Upper lobe of left lung (tissue), 4 donors: ENCODE data around the gene ZNF77.

Experiments
- CTCF ChIP-seq, 6 experiments: fragments of 450-650 bp in 4 of 6; fragments of 200-600 bp in 2 of 6; sonication (generic) in 2 of 6; IDR thresholded peaks; one replicate each; pipeline ENCODE4 v1.5.1; 2016 to 2019; ENCODE audit warnings: antibody characterized with exemption in 6 of 6
- EP300 ChIP-seq, 4 donors: sonication (generic); formaldehyde crosslinking; IDR thresholded peaks; one replicate each; pipeline ENCODE4 v1.5.1; 2017; ENCODE audit warnings: antibody characterized with exemption in 4 of 4, control low read depth in 2 of 4
- POLR2AphosphoS5 ChIP-seq, 2 donors: sonication (generic); formaldehyde crosslinking; IDR thresholded peaks; one replicate each; pipeline ENCODE4 v1.5.1; 2017; ENCODE audit warnings: antibody characterized with exemption in 2 of 2

GRCh38 chr19:2988568-2988967 lies 43.8 kb upstream of the ZNF77 start:
- TF ChIP-seq CTCF (IDR thresholded peaks at IDR 0.05) (no peak), POLR2AphosphoS5 (IDR thresholded peaks at IDR 0.05) (no peak), EP300 (IDR thresholded peaks at IDR 0.05) (no peak)
